IMR-90 (cell line): ENCODE measurements around the gene SRSF3.

Experiments
- BHLHE40 ChIP-seq: fragments of 150-350 bp; IDR thresholded peaks from 2 replicates; pipeline ENCODE4 v1.6.1; 2016; ENCODE audit warnings: mild to moderate bottlenecking, low read depth, low read length
- CHD1 ChIP-seq: IDR thresholded peaks from 2 replicates; pipeline ENCODE4 v1.6.1; 2012; ENCODE audit warnings: low read depth, low read length, improper control_type of control experiment
- MAFK ChIP-seq: IDR thresholded peaks from 2 replicates; pipeline ENCODE4 v1.6.1; 2012; ENCODE audit warnings: low read depth, low read length, improper control_type of control experiment
- NFE2L2 ChIP-seq: fragments of 150-350 bp; IDR thresholded peaks from 2 replicates; pipeline ENCODE4 v1.6.1; 2016; ENCODE audit warnings: low read depth, mild to moderate bottlenecking, low read length
- POLR2A ChIP-seq: IDR thresholded peaks from 2 replicates; pipeline ENCODE4 v1.6.1; 2012; ENCODE audit warnings: mild to moderate bottlenecking, low read depth, low read length
- RCOR1 ChIP-seq: IDR thresholded peaks from 2 replicates; pipeline ENCODE4 v1.6.1; 2012; ENCODE audit warnings: mild to moderate bottlenecking, low read length, improper control_type of control experiment; ENCODE audit not compliant: insufficient replicate concordance
- TF ChIP-seq, protein P1 (sequence below): conservative IDR thresholded peaks from 2 replicates; pipeline ENCODE4 v1.5.1; 2012; ENCODE audit warnings: mild to moderate bottlenecking, low read depth, low read length, improper control_type of control experiment

DNA sequence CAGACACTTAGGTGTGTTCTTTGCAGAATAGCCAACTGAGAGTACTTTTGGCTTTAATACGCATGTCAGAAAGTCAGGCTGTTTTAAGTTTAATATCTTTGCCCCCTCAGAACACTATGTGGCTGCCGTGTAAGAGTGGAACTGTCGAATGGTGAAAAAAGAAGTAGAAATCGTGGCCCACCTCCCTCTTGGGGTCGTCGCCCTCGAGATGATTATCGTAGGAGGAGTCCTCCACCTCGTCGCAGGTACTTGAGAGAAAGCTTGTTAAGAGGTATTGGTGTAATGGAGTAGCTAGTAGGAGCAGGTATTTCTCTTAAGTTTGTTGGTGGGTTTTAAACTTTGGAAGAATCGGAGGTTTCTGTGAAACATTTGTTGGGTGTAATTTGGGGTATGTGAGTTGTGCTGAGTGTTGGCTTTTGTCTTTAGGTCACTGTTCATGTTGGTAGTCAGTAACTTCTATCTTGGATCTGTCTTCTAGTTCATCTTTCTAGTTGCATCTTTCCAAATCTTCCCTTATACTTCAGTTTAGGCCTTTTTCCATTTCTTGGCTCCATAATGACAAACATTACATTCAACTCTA lies 4.7 kb downstream of the SRSF3 start:
- no peak for TF ChIP-seq POLR2A
- TF ChIP-seq, protein P1, sequence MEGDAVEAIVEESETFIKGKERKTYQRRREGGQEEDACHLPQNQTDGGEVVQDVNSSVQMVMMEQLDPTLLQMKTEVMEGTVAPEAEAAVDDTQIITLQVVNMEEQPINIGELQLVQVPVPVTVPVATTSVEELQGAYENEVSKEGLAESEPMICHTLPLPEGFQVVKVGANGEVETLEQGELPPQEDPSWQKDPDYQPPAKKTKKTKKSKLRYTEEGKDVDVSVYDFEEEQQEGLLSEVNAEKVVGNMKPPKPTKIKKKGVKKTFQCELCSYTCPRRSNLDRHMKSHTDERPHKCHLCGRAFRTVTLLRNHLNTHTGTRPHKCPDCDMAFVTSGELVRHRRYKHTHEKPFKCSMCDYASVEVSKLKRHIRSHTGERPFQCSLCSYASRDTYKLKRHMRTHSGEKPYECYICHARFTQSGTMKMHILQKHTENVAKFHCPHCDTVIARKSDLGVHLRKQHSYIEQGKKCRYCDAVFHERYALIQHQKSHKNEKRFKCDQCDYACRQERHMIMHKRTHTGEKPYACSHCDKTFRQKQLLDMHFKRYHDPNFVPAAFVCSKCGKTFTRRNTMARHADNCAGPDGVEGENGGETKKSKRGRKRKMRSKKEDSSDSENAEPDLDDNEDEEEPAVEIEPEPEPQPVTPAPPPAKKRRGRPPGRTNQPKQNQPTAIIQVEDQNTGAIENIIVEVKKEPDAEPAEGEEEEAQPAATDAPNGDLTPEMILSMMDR = no peak
- TF ChIP-seq CHD1 = no peak
- no peak for TF ChIP-seq BHLHE40
- no peak for TF ChIP-seq NFE2L2
- no peak for TF ChIP-seq MAFK
- TF ChIP-seq RCOR1 = no peak
